ENCODE results near the gene PCDHGA9. TPM values are rescaled to one million over a fixed set of nuclear protein-coding genes. Genes with fewer than 3 reads are reported as not detected.

Gene PCDHGA9
- total and polyA plus RNA-seq, 2 donors (not counting 3 experiments of a cell fraction or from before 2014, with no cell fraction given), result 1.1 to 3.9 TPM

GRCh38 chr5:141413540-141414069 lies 11.0 kb downstream of the PCDHGA9 start:
- POLR2A ChIA-PET, result interaction anchor here (1.0 kb wide), 1 partner anchor 112 kb away, joined by 3 read pairs; no protein-coding TSS in a partner anchor
- Histone ChIP-seq H3K9me1 (replicated peaks; ENCODE audit: control insufficient read depth, extremely low read depth, insufficient read depth, low read length) (no peaks in the 10 kb centered on the region), H3K4me3 (replicated peaks in 1 of 3; ENCODE audit: insufficient read depth in 1 of 3, low read depth in 1 of 3, low read length in 3 of 3) (peak overlapping the region in 2 of 3 experiments; percentile 34 to 72), H3K27ac (ENCODE audit: insufficient read depth, low read depth, low read length) (no peak overlapping the region), H3K36me3 (ENCODE audit: control insufficient read depth in 2 of 2, extremely low read depth in 1 of 2, insufficient read depth in 2 of 2, low read length in 2 of 2) (no peaks in the 10 kb centered on the region), H3K9ac (replicated peaks; ENCODE audit: extremely low read depth, insufficient read depth, low read length) (no peak overlapping the region), H3K27me3 (ENCODE audit: control insufficient read depth in 2 of 2, insufficient read depth in 2 of 2, low read length in 2 of 2) (peaks cover 49 to 84% of the 10 kb centered on the region in 2 experiments), H3K9me3 (replicated peaks; ENCODE audit: control insufficient read depth, insufficient read depth, low read length) (no peaks in the 10 kb centered on the region), H2AFZ (ENCODE audit: low read depth, low read length) (no peak overlapping the region), H3K4me2 (ENCODE audit: insufficient read depth, low read length) (peak overlapping the region; percentile 77), H3K4me1 (ENCODE audit: control insufficient read depth, extremely low read depth, insufficient read depth, low read length) (peaks cover 9% of the 10 kb centered on the region), H4K20me1 (replicated peaks; ENCODE audit: control insufficient read depth, extremely low read depth, insufficient read depth, low read length) (peaks cover 5% of the 10 kb centered on the region), H3K79me2 (ENCODE audit: control insufficient read depth, insufficient read depth, low read length) (no peaks in the 10 kb centered on the region)
- DNase-seq (ENCODE audit: low read depth, low spot score) (no peak), FAIRE-seq (no peak)
- BruUV-seq (replicated peaks), result no TSS peak
- CTCF ChIA-PET, result interaction anchor here (1.1 to 11.3 kb wide), 26 partner anchors 8 to 191 kb away, joined by 3 to 335 read pairs (median 10); partner anchors contain the start of genes PCDHB14, PCDHGA1, PCDHGA11 and PCDHGA12
- intact Hi-C loops (cut with micrococcal nuclease), result no loop called here
- TF ChIP-seq POLR2AphosphoS5 (IDR thresholded peaks at IDR 0.05; ENCODE audit: insufficient read depth, low read depth, low read length), result no peak
- no peak for TF ChIP-seq FOS (IDR thresholded peaks at IDR 0.05; ENCODE audit: borderline replicate concordance, insufficient read depth, low read length)
- TF ChIP-seq JUN (IDR thresholded peaks at IDR 0.05; ENCODE audit: borderline replicate concordance, insufficient read depth, insufficient read length, low read depth), result no peak
- TF ChIP-seq GATA2 (IDR thresholded peaks at IDR 0.05; ENCODE audit: insufficient read depth, insufficient read length, low read depth, low read length), result no peak
- TF ChIP-seq MAX (IDR thresholded peaks at IDR 0.05; ENCODE audit: insufficient read depth, insufficient read length), result no peak
- TF ChIP-seq EZH2 (IDR thresholded peaks at IDR 0.05; ENCODE audit: borderline replicate concordance, low read depth, low read length, severe bottlenecking), result no peak
- TF ChIP-seq CTCF (IDR thresholded peaks at IDR 0.05; ENCODE audit: extremely low read depth in 1 of 2, insufficient read depth in 1 of 2, low read depth in 1 of 2, low read length in 2 of 2), result no peak
- TF ChIP-seq MYC (IDR thresholded peaks at IDR 0.05; ENCODE audit: low read depth, low read length), result no peak
- no peak for TF ChIP-seq POLR2A (IDR thresholded peaks at IDR 0.05; ENCODE audit: low read depth, low read length)
- dilution Hi-C loops (cut with MboI; ENCODE audit: extremely low pct_ligation_motif_present, low sequenced_read_pairs), result no loop called here

All from endothelial cell of umbilical vein (primary cell).